Measurements from ENCODE around the gene NDRG4. TPM values are rescaled to one million over a fixed set of nuclear protein-coding genes. Genes with fewer than 3 reads are reported as not detected.
A peak's percentile ranks its signal among the peaks of the same experiment; 100 is the strongest.

NDRG4 gene
- total and polyA plus RNA-seq, 2 donors (not counting 3 experiments of a cell fraction or from before 2014, with no cell fraction given) = 35.8 to 74.3 TPM

DNA sequence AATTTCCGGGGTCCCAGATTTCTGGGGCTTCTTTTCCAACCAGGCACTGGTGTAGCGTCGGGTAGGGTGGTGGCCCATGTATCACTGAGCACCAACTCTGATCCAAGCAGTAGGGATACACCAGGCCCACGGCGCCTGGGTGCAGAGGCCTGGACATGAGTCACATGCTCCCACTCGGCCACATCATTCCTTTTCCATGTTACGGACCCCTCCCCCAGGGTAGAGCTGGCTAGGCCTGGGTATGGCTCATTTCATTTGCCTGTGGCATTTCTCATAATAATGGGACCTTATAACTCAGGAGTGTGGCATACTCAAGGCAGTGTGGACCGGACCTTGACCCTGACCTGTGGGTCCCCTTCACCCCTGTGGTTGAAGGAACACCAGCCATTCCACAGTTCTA lies 18.0 kb upstream of the NDRG4 start:
- no peaks in the 10 kb centered on the region for H3K9me3 ChIP-seq (replicated peaks; ENCODE audit: control insufficient read depth, insufficient read depth, low read length)
- no peak for TF ChIP-seq POLR2AphosphoS5 (IDR thresholded peaks at IDR 0.05; ENCODE audit: insufficient read depth, low read depth, low read length)
- TF ChIP-seq EZH2 (IDR thresholded peaks at IDR 0.05; ENCODE audit: borderline replicate concordance, low read depth, low read length, severe bottlenecking) = no peak
- TF ChIP-seq GATA2 (IDR thresholded peaks at IDR 0.05; ENCODE audit: insufficient read depth, insufficient read length, low read depth, low read length) = no peak
- TF ChIP-seq, protein P1, sequence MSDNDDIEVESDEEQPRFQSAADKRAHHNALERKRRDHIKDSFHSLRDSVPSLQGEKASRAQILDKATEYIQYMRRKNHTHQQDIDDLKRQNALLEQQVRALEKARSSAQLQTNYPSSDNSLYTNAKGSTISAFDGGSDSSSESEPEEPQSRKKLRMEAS (IDR thresholded peaks at IDR 0.05; ENCODE audit: insufficient read depth, insufficient read length) = no peak
- TF ChIP-seq, protein P2, sequence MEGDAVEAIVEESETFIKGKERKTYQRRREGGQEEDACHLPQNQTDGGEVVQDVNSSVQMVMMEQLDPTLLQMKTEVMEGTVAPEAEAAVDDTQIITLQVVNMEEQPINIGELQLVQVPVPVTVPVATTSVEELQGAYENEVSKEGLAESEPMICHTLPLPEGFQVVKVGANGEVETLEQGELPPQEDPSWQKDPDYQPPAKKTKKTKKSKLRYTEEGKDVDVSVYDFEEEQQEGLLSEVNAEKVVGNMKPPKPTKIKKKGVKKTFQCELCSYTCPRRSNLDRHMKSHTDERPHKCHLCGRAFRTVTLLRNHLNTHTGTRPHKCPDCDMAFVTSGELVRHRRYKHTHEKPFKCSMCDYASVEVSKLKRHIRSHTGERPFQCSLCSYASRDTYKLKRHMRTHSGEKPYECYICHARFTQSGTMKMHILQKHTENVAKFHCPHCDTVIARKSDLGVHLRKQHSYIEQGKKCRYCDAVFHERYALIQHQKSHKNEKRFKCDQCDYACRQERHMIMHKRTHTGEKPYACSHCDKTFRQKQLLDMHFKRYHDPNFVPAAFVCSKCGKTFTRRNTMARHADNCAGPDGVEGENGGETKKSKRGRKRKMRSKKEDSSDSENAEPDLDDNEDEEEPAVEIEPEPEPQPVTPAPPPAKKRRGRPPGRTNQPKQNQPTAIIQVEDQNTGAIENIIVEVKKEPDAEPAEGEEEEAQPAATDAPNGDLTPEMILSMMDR (IDR thresholded peaks at IDR 0.05; ENCODE audit: extremely low read depth in 1 of 2, insufficient read depth in 1 of 2, low read depth in 1 of 2, low read length in 2 of 2) = no peak
- no peak for TF ChIP-seq MYC (IDR thresholded peaks at IDR 0.05; ENCODE audit: low read depth, low read length)
- no peak for TF ChIP-seq POLR2A (IDR thresholded peaks at IDR 0.05; ENCODE audit: low read depth, low read length)
- no peak for TF ChIP-seq FOS (IDR thresholded peaks at IDR 0.05; ENCODE audit: borderline replicate concordance, insufficient read depth, low read length)
- TF ChIP-seq JUN (IDR thresholded peaks at IDR 0.05; ENCODE audit: borderline replicate concordance, insufficient read depth, insufficient read length, low read depth) = no peak
- intact Hi-C loops (cut with micrococcal nuclease) = no loop called here
- no TSS peak for BruUV-seq (replicated peaks)
- no peaks in the 10 kb centered on the region for H4K20me1 ChIP-seq (replicated peaks; ENCODE audit: control insufficient read depth, extremely low read depth, insufficient read depth, low read length)
- no peaks in the 10 kb centered on the region for H3K9me1 ChIP-seq (replicated peaks; ENCODE audit: control insufficient read depth, extremely low read depth, insufficient read depth, low read length)
- H3K4me1 ChIP-seq (ENCODE audit: control insufficient read depth, extremely low read depth, insufficient read depth, low read length) = no peaks in the 10 kb centered on the region
- no peaks in the 10 kb centered on the region for H3K79me2 ChIP-seq (ENCODE audit: control insufficient read depth, insufficient read depth, low read length)
- H3K36me3 ChIP-seq (ENCODE audit: control insufficient read depth in 2 of 2, extremely low read depth in 1 of 2, insufficient read depth in 2 of 2, low read length in 2 of 2) = no peaks in the 10 kb centered on the region
- H2AFZ ChIP-seq (ENCODE audit: low read depth, low read length) = peak overlapping the region; percentile 68
- dilution Hi-C loops (cut with MboI; ENCODE audit: extremely low pct_ligation_motif_present, low sequenced_read_pairs) = no loop called here
- no peak overlapping the region for H3K4me2 ChIP-seq (ENCODE audit: insufficient read depth, low read length)
- FAIRE-seq (no peak), DNase-seq (ENCODE audit: low read depth, low spot score) (no peak)
- no peaks in the 10 kb centered on the region for H3K27me3 ChIP-seq (ENCODE audit: control insufficient read depth in 2 of 2, insufficient read depth in 2 of 2, low read length in 2 of 2)
- CTCF ChIA-PET = interaction anchor here (1.0 kb wide), 1 partner anchor 274 kb away, joined by 3 read pairs; no protein-coding TSS in a partner anchor
- no peak overlapping the region for H3K4me3 ChIP-seq (replicated peaks in 1 of 3; ENCODE audit: insufficient read depth in 1 of 3, low read depth in 1 of 3, low read length in 3 of 3)
- POLR2A ChIA-PET = no interaction called here
- H3K9ac ChIP-seq (replicated peaks; ENCODE audit: extremely low read depth, insufficient read depth, low read length) = no peak overlapping the region
- no peak overlapping the region for H3K27ac ChIP-seq (ENCODE audit: insufficient read depth, low read depth, low read length)

Measured in endothelial cell of umbilical vein (primary cell).